IPS-NIHi7 (cell line): ENCODE data around the gene UBAP1.
"Not testable (repeated sequence)": the region's sequence is repeated elsewhere in the genome, so short reads cannot be mapped to it uniquely, and the experiment has no call there.

ENCODE experiments used
- DNase-seq: peaks from one replicate; pipeline ENCODE4 v3.0.0; 2012; ENCODE audit warnings: mixed read lengths; ENCODE audit errors: extremely low spot score

The UBAP1 gene

GRCh38 chr9:34224349-34224748, 45.5 kb downstream of the UBAP1 start:
- no peak for DNase-seq

GRCh38 chr9:34226144-34226760, 47.4 kb downstream of the UBAP1 start:
- DNase-seq: not testable (repeated sequence)

DNA sequence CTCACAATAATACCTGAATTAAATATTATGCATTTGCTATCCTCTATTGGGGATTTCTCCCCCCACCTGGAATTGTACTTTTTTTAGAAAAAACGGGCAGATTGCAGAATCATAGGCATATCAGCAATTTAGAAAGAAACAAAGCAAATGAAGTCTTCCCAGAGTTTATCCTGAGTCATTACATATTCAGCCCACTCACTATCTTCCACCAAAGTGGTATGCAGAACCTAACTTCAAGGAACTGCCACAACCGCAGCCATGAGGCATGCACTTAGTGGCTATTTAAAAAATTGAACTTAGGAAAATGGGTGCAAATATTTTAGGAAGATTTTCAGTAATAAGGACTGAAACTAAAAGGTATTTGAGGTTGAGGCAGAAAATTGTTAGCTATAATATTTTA, 48.6 kb downstream of the UBAP1 start:
- no peak for DNase-seq

- no peak for DNase-seq
Observed at GRCh38 chr9:34230556-34230955, 51.7 kb downstream of the UBAP1 start.

DNA sequence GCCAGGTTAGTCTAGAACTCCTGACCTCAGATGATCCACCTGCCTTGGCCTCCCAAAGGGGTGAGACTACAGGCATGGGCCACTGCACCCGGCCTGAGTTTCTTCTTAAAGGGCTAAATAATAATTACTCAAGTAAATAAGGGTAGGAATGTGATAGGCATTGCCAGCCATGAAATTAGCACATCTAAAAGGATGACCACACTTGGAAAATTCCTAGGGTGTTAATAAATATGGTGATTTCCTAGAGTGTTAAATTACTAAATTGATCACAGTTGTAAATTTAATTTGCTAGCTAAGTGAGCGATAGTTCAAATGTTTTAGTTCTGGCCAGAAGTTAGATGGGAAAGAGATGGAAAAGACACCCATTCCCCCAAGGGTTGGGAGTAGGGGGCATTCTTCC, 53.4 kb downstream of the UBAP1 start:
- DNase-seq: no peak

- DNase-seq: no peak
Observed at GRCh38 chr9:34233672-34234071, 54.8 kb downstream of the UBAP1 start.

DNA sequence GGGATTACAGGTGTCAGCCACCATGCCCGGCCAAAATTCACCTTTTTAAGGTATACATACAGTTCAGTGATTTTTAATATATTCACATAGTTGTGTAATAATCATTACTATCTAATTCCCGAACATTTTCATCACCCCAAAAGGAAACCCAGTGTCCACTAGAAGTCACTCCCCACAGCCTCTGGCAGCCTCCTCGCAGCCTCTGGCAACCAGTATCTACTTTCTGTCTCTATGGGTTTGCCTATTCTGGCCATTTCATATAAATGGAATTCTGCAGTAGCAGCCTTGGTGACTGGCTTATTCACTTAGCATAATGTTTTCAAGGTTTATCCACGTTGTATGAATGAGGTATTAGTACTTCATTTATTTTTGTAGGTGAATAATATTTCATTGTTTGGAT, 59.0 kb downstream of the UBAP1 start:
- DNase-seq: no peak

DNA sequence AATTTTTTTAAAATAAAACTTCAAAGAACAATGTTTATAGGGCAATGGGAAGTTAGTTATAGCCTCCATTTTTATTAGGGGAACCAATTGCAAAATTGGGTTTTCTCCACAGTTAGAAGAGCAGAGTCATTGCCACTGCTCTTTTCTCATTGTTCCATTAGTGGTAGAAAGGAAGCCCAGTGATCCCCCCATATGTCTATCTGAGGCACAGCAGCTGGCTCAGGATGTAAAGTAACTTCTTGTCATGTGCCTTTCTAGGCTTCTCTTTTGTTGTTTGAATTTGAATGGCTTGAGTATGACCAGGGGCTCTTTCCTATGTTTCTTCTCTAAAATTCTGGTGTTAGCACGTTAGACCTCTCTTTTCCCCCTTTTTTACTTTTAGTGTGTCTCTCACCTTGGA, 61.2 kb downstream of the UBAP1 start:
- DNase-seq: no peak

- no peak for DNase-seq
Observed at GRCh38 chr9:34242830-34243229, 64.0 kb downstream of the UBAP1 start.

- not testable (repeated sequence) for DNase-seq
Observed at GRCh38 chr9:34245212-34245611, 66.4 kb downstream of the UBAP1 start.

DNA sequence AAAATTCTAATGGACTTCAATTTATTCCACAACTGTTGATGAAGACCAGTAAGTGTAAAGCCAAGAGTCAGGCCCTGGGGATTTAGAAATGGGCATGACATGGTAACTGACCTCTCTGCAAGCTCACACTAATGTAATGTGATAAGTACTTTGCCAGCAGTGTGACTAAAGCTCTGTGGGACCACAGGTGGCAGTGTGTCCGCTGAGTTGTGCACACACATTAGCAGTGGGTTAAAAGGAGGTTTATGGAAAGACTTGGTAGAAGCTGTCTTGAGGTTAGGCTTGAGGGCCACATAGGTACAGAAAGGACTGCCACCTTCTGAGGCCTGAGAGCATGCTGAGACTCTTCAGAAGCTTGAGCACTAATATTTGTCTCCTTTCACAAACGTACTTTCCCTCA, 67.6 kb downstream of the UBAP1 start:
- DNase-seq: no peak

- not testable (repeated sequence) for DNase-seq
Observed at GRCh38 chr9:34247782-34248181, 68.9 kb downstream of the UBAP1 start.

DNA sequence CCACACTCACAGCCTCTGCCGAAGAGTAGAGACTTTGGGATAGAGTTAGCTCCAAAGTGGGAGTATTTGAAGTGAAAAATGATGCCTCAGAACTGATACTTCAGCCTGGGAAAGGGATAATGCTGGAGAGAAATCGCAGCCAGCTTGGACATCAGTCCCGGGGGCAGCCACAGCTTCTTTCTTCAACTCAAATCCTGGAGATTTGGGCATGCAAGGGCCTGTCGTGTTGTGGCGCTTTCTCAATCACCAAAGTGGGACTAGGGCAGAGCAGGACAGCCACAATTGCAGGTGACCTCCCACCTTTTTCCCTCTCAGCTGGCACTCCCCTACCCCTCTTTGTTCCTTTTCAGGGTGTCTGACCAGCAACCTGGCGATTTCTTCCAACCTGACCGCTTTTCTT, 70.4 kb downstream of the UBAP1 start:
- DNase-seq: no peak

DNA sequence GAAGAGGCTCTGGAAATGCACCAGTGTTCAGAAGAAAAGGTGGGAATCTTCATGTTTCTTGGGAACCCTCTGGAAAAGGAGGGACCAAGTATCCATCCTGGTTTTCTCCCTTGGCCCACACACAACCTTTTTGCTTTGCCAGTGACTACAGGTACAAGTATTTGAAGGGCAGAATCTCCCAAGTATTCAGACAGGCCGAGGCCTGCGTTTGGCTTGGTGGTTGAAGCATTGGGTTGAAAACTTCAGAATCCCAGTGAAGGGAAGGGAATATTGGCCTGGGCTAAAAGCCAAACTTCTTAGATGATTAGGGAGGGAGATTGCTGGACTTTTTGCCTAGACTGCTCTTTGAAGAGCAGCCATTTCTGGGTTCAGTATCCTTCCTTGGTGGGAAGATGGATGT, 71.9 kb downstream of the UBAP1 start:
- no peak for DNase-seq

- no peak for DNase-seq
Observed at GRCh38 chr9:34252016-34252415, 73.2 kb downstream of the UBAP1 start.

DNA sequence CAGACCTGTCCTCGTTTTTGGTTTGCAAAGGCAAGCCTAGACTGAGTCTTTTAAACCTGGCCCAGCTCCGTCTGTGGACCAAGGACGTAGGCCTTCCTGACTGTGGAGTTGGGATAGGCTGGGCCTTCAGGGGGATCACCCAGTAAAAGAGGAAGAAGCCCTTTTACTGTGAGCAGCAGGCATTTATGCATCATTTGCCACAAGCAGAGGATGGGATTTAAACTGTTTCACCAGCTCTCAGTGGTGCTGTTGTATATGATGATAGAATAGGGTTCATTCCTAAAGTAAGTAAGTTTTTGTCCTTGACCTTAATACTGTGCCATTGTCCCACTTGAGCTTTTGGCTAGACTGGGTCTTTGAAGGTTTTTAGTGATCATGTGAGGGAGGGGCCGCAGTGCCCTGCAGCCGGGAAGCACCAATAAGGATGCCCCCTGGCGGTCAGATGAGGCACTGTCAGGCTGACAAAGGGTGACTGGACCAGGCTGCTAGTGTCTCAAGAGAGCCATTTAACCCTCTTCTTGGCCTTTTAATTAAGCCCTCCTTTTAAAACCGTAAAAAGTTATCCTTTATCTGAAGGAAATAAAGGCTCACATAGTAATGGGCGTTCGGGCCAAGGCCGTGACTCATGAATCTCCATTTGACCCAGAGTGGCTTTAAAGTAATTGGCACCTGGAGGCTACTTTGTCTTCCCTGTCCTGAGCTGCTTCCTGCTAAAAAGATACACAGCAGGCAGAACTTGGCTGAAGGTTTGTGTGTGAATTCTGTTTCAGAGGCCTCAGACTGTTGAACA, 74.0 kb downstream of the UBAP1 start:
- peak; percentile 93 for DNase-seq

DNA sequence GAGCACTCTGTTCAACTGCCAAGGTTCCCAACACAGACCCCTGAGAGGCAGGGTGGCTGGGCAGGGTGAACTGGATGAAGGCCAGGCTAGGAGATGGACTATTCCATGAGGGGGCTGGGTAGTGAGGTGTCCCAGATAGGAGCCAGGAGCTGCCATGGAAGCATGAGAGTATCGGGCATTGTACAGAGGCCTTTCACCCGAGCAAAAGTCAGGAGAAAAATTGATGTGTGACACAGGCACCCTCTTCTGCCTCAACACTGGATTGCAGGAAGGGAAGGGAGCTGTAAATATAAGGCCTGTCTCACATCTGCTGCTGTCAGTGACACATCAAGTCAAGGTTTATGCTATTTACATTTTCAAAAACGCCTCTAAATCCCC, 74.6 kb downstream of the UBAP1 start:
- no peak for DNase-seq

GRCh38 chr9:34254141-34254913, 75.5 kb downstream of the UBAP1 start:
- DNase-seq: no peak

- no peak for DNase-seq
Observed at GRCh38 chr9:34254966-34255825, 76.4 kb downstream of the UBAP1 start.

DNA sequence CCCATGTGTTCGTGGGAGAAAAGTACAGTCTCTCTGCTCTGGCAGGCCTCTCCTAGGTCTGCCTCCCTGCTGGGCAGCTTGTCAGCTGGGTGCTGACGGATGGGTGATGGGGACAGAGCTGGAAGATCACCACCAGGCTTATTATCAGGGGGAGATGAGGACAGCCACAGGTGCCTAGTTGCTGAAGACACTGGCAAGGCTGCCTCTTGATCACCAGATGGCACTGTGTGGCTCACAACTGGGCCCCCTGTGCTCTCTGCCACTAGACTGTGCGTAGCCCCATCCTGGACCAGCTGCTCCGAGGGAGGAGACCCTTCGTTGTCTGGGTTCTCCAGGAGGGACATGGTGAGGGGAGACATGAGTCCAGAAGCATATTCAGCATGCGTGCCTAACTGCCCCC, 77.3 kb downstream of the UBAP1 start:
- DNase-seq: peak; percentile 58

GRCh38 chr9:34256987-34257585, 78.2 kb downstream of the UBAP1 start:
- DNase-seq: no peak
